H9 (cell line): ENCODE data around the gene SNX18. TPM values are rescaled to one million over a fixed set of nuclear protein-coding genes. Genes with fewer than 3 reads are reported as not detected.

Experiments used
- DNase-seq: peaks from one replicate; pipeline ENCODE4 v3.0.0-alpha.2; 2017
- H2AFZ ChIP-seq: one replicate; pipeline ENCODE4 v1.6.1; 2013; ENCODE audit warnings: mild to moderate bottlenecking, low read length, control low read depth, moderate library complexity
- H2AK5ac ChIP-seq: 2 replicates; pipeline ENCODE4 v1.6.1; 2013; ENCODE audit warnings: low read length, control low read depth, mixed read lengths; ENCODE audit not compliant: insufficient read length
- H2BK120ac ChIP-seq: one replicate; pipeline ENCODE4 v1.6.1; 2013; ENCODE audit warnings: low read depth, mild to moderate bottlenecking, low read length, control low read depth, inconsistent platforms; ENCODE audit not compliant: poor library complexity, severe bottlenecking
- H2BK12ac ChIP-seq: 2 replicates; pipeline ENCODE4 v1.6.1; 2013; ENCODE audit warnings: low read length, control low read depth, mixed read lengths, low read depth; ENCODE audit not compliant: insufficient read length
- H2BK15ac ChIP-seq: 2 replicates; pipeline ENCODE4 v1.6.1; 2013; ENCODE audit warnings: low read depth, low read length, control low read depth
- H2BK20ac ChIP-seq: one replicate; pipeline ENCODE4 v1.6.1; 2013; ENCODE audit warnings: low read depth, mild to moderate bottlenecking, low read length, control low read depth, inconsistent platforms; ENCODE audit not compliant: poor library complexity, severe bottlenecking
- H2BK5ac ChIP-seq: 2 replicates; pipeline ENCODE4 v1.6.1; 2013; ENCODE audit warnings: low read length, control low read depth, mixed read lengths; ENCODE audit not compliant: insufficient read length
- H3K14ac ChIP-seq: 2 replicates; pipeline ENCODE4 v1.6.1; 2013; ENCODE audit warnings: low read length, control low read depth; ENCODE audit not compliant: insufficient read depth
- H3K18ac ChIP-seq: 2 replicates; pipeline ENCODE4 v1.6.1; 2013; ENCODE audit warnings: low read depth, mild to moderate bottlenecking, mixed read lengths, low read length, control low read depth; ENCODE audit not compliant: insufficient read length
- H3K23ac ChIP-seq: 2 replicates; pipeline ENCODE4 v1.6.1; 2013; ENCODE audit warnings: low read length, control low read depth, mixed read lengths, low read depth; ENCODE audit not compliant: insufficient read length
- H3K23me2 ChIP-seq: 2 replicates; pipeline ENCODE4 v1.6.1; 2013; ENCODE audit warnings: low read depth, mild to moderate bottlenecking, mixed read lengths, low read length, control low read depth; ENCODE audit not compliant: insufficient read length, poor library complexity, severe bottlenecking
- H3K27ac ChIP-seq: 2 replicates; pipeline ENCODE4 v1.5.1; 2013; ENCODE audit warnings: low read length, control low read depth, mixed read lengths, low read depth; ENCODE audit not compliant: insufficient read length
- H3K27me3 ChIP-seq: 2 replicates; pipeline ENCODE4 v1.6.1; 2013; ENCODE audit warnings: low read length, control low read depth, inconsistent platforms; ENCODE audit not compliant: insufficient read depth
- H3K4ac ChIP-seq: 2 replicates; pipeline ENCODE4 v1.6.1; 2013; ENCODE audit warnings: low read depth, mild to moderate bottlenecking, control low read depth, inconsistent platforms, low read length, moderate library complexity
- H3K4me1 ChIP-seq: 2 replicates; pipeline ENCODE4 v1.6.1; 2013; ENCODE audit warnings: low read length, control low read depth, inconsistent platforms; ENCODE audit not compliant: insufficient read depth
- H3K4me2 ChIP-seq: 2 replicates; pipeline ENCODE4 v1.6.1; 2013; ENCODE audit warnings: low read length, control low read depth, mixed read lengths; ENCODE audit not compliant: insufficient read length, insufficient read depth
- H3K56ac ChIP-seq: 2 replicates; pipeline ENCODE4 v1.6.1; 2013; ENCODE audit warnings: low read depth, mild to moderate bottlenecking, mixed read lengths, low read length, control low read depth; ENCODE audit not compliant: insufficient read length
- H3K79me1 ChIP-seq: 2 replicates; pipeline ENCODE4 v1.6.1; 2013; ENCODE audit warnings: low read depth, mild to moderate bottlenecking, moderate library complexity, low read length, control low read depth, inconsistent platforms; ENCODE audit not compliant: insufficient read depth, poor library complexity, severe bottlenecking
- H3K79me2 ChIP-seq: 2 replicates; pipeline ENCODE4 v1.6.1; 2013; ENCODE audit warnings: low read length, control low read depth, inconsistent platforms; ENCODE audit not compliant: insufficient read depth
- H3K9ac ChIP-seq: 2 replicates; pipeline ENCODE4 v1.6.1; 2013; ENCODE audit warnings: low read length, control low read depth, mixed read lengths; ENCODE audit not compliant: insufficient read length; ENCODE audit errors: extremely low read depth
- H3K9me3 ChIP-seq: one replicate; pipeline ENCODE4 v1.6.1; 2013; ENCODE audit warnings: low read depth, low read length, inconsistent platforms; ENCODE audit not compliant: control insufficient read depth
- H3T11ph ChIP-seq: one replicate; pipeline ENCODE4 v1.6.1; 2013; ENCODE audit warnings: mild to moderate bottlenecking, low read length, control low read depth, inconsistent platforms
- H4K20me1 ChIP-seq: one replicate; pipeline ENCODE4 v1.6.1; 2013; ENCODE audit not compliant: control insufficient read depth, insufficient read length, insufficient read depth
- H4K5ac ChIP-seq: 2 replicates; pipeline ENCODE4 v1.6.1; 2013; ENCODE audit warnings: low read depth, mild to moderate bottlenecking, mixed read lengths, low read length, control low read depth; ENCODE audit not compliant: insufficient read length
- H4K8ac ChIP-seq: replicated peaks from 2 replicates; pipeline ENCODE4 v1.6.1; 2013; ENCODE audit warnings: low read length, control low read depth, mixed read lengths, low read depth; ENCODE audit not compliant: insufficient read length
- H4K91ac ChIP-seq: 2 replicates; pipeline ENCODE4 v1.6.1; 2013; ENCODE audit warnings: low read depth, mild to moderate bottlenecking, moderate library complexity, mixed read lengths, low read length, control low read depth; ENCODE audit not compliant: insufficient read length
- H3K27ac Mint-ChIP-seq, 3 experiments: 2 replicates in 2 of 3; 3 replicates in 1 of 3; pipeline ENCODE4 v1.8.0; 2020 to 2021; ENCODE audit warnings: mixed read lengths in 3 of 3, mild to moderate bottlenecking in 1 of 3, moderate library complexity in 1 of 3
- H3K27me3 Mint-ChIP-seq: 2 replicates; pipeline ENCODE4 v1.8.0; 2021; ENCODE audit warnings: low read depth, mild to moderate bottlenecking, moderate library complexity, mixed read lengths
- H3K36me3 Mint-ChIP-seq, 3 experiments: 2 replicates in 2 of 3; 3 replicates in 1 of 3; pipeline ENCODE4 v1.8.0; 2020 to 2021; ENCODE audit warnings: low read depth in 3 of 3, mixed read lengths in 3 of 3; ENCODE audit not compliant: insufficient read depth in 1 of 3
- H3K4me1 Mint-ChIP-seq, 2 experiments: 2 replicates each; pipeline ENCODE4 v1.8.0; 2020; ENCODE audit warnings: mixed read lengths in 2 of 2
- H3K4me3 Mint-ChIP-seq, 2 experiments: 2 replicates in 1 of 2; 3 replicates in 1 of 2; pipeline ENCODE4 v1.8.0; 2020 to 2021; ENCODE audit warnings: mild to moderate bottlenecking in 2 of 2, mixed read lengths in 2 of 2, moderate library complexity in 1 of 2
- H3K9me3 Mint-ChIP-seq, 2 experiments: 2 replicates in 1 of 2; 3 replicates in 1 of 2; pipeline ENCODE4 v1.8.0; 2020; ENCODE audit warnings: mild to moderate bottlenecking in 2 of 2, mixed read lengths in 2 of 2, moderate library complexity in 1 of 2
- WGBS: extraction: QIAGEN DNeasy Blood & Tissue Kit; methylation state at CpG from one replicate; pipeline ENCODE4 v1.1.7; 2013; ENCODE audit warnings: missing lambda C conversion rate, low lambda C conversion rate, mixed read lengths; ENCODE audit not compliant: insufficient read length; ENCODE audit errors: extremely low coverage; 5-methylcytosine and 5-hydroxymethylcytosine counted together
- total RNA-seq: library from RNA; stranded (reverse); gene quantifications from 2 replicates; pipeline ENCODE4 v1.2.1, GENCODE V29; 2021
- TF ChIP-seq, protein P1 (sequence below): fragments of 200-600 bp; sonication (generic); conservative IDR thresholded peaks from 3 replicates; pipeline ENCODE4 v1.8.0; 2021; ENCODE audit warnings: antibody characterized with exemption, mild to moderate bottlenecking

The SNX18 gene
- total RNA-seq, 1 experiment from 2014 or later: 17.2 TPM

DNA sequence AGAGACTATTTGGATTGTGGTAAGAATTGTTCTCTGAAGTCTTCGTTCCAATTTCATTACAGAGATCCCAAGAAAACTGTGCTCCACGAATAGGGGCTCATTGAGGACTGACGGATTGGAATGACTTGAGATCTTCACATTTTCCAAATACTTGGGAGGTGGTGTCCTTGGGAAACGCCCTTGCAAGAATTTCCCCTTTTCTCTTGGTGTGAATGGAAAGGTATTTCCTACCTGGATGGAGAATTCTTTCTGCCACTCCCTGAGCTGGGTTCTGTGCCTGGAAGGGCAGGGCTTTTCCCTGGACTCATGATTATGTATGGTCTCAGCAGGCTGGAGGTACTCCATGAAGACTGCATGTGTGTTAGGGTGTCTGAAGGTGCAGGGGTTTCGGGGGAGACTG lies 53.9 kb downstream of the SNX18 start:
- H3K4me1 Mint-ChIP-seq: peaks cover 0 to 6% of the 10 kb centered on the region in 2 experiments; a peak in 1 of 4 replicates
- H3K27ac Mint-ChIP-seq: 0 out of 7 replicates have a peak overlapping the region, but pooled peaks of 1 of the 3 experiments have one; percentile 35
- H3K14ac ChIP-seq: no peak overlapping the region
- DNase-seq: peak; percentile 35
- no peak overlapping the region for H3K18ac ChIP-seq
- peaks cover 0 to 3% of the 10 kb centered on the region in 2 experiments; a peak in 3 of 5 replicates for H3K9me3 Mint-ChIP-seq
- no peak overlapping the region for H3K4me2 ChIP-seq
- H3K9me3 ChIP-seq: no peaks in the 10 kb centered on the region
- no peaks in the 10 kb centered on the region for H4K20me1 ChIP-seq
- H2BK20ac ChIP-seq: no peak overlapping the region
- no peak overlapping the region for H3K56ac ChIP-seq
- no peak overlapping the region for H2BK12ac ChIP-seq
- no peaks in the 10 kb centered on the region for H3K79me2 ChIP-seq
- H3K23me2 ChIP-seq: no peaks in the 10 kb centered on the region
- no peak overlapping the region for H2AFZ ChIP-seq
- H2BK120ac ChIP-seq: no peak overlapping the region
- H3K4me3 Mint-ChIP-seq: no peak overlapping the region
- no peaks in the 10 kb centered on the region for H3K27me3 ChIP-seq
- no peak overlapping the region for H2BK5ac ChIP-seq
- H3K79me1 ChIP-seq: no peaks in the 10 kb centered on the region
- no peak overlapping the region for H3K4ac ChIP-seq
- H4K91ac ChIP-seq: no peak overlapping the region
- no peak overlapping the region for H2AK5ac ChIP-seq
- H4K5ac ChIP-seq: no peak overlapping the region
- no CpG with 5 or more reads among the region's 5 CpGs for WGBS
- no peak overlapping the region for H2BK15ac ChIP-seq
- TF ChIP-seq, protein P1, sequence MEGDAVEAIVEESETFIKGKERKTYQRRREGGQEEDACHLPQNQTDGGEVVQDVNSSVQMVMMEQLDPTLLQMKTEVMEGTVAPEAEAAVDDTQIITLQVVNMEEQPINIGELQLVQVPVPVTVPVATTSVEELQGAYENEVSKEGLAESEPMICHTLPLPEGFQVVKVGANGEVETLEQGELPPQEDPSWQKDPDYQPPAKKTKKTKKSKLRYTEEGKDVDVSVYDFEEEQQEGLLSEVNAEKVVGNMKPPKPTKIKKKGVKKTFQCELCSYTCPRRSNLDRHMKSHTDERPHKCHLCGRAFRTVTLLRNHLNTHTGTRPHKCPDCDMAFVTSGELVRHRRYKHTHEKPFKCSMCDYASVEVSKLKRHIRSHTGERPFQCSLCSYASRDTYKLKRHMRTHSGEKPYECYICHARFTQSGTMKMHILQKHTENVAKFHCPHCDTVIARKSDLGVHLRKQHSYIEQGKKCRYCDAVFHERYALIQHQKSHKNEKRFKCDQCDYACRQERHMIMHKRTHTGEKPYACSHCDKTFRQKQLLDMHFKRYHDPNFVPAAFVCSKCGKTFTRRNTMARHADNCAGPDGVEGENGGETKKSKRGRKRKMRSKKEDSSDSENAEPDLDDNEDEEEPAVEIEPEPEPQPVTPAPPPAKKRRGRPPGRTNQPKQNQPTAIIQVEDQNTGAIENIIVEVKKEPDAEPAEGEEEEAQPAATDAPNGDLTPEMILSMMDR: no peak
- H3K4me1 ChIP-seq: no peaks in the 10 kb centered on the region
- peaks cover 0 to 4% (median 0%) of the 10 kb centered on the region in 3 experiments; a peak in 1 of 7 replicates for H3K36me3 Mint-ChIP-seq
- H3K23ac ChIP-seq: no peak overlapping the region
- H3K9ac ChIP-seq: no peak overlapping the region
- no peaks in the 10 kb centered on the region; the same call in 1 of the 2 replicates for H3K27me3 Mint-ChIP-seq
- H4K8ac ChIP-seq: no peak overlapping the region
- H3T11ph ChIP-seq: no peak overlapping the region
- H3K27ac ChIP-seq: no peak overlapping the region
